SK-N-MC (cell line): ENCODE measurements around the gene COL10A1.

Source experiments
- EZH2 ChIP-seq: fragments of 200-600 bp; sonication (generic); IDR thresholded peaks from one replicate; pipeline ENCODE4 v1.6.1; 2017; ENCODE audit warnings: antibody characterized with exemption
- POLR2AphosphoS5 ChIP-seq: IDR thresholded peaks from 2 replicates; pipeline ENCODE4 v1.6.1; 2012; ENCODE audit warnings: mild to moderate bottlenecking, low read depth, low read length, borderline replicate concordance

DNA sequence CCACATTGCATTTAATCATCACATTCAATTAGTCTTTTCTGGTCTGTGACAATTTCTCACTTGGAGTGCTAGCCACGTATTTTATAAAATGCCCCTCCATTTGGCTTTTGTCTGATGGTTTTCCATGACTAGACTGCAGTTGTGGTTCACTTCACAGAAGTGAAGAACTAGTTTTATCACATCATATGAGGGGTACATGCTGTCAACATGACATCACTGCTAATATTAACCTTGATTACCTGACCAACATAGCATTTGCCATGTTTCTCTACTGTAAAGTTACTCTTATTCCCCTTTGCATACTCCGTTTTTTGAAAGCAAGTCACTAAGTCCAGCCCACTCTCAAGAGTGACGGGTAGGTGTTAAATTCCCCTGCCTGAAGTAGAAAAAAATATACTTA, 48.0 kb upstream of the COL10A1 start:
- no peak for TF ChIP-seq EZH2
- TF ChIP-seq POLR2AphosphoS5: no peak
